OCI-LY3 (cell line): Measurements from ENCODE around the gene COIL.

Experiments used
- H2AFZ ChIP-seq: fragments of 200-600, 300-600 bp; shearing (Covaris generic); 2 replicates; pipeline ENCODE4 v1.6.0; 2014; ENCODE audit warnings: antibody characterized with exemption, low read depth, low read length
- H3K27ac ChIP-seq: fragments of 200-600, 300-600 bp; sonication (generic); 2 replicates; pipeline ENCODE4 v1.5.1; 2014; ENCODE audit warnings: mild to moderate bottlenecking, low read length, moderate library complexity, mixed read lengths
- H3K27me3 ChIP-seq: fragments of 200-600, 300-600 bp; sonication (generic); 2 replicates; pipeline ENCODE4 v1.6.1; 2014; ENCODE audit warnings: low read depth, low read length, mixed read lengths
- H3K36me3 ChIP-seq: fragments of 200-600, 300-600 bp; sonication (generic); replicated peaks from 2 replicates; pipeline ENCODE3; 2014; ENCODE audit warnings: low read depth, low read length, mixed read lengths
- H3K4me1 ChIP-seq: fragments of 300-600, 200-600 bp; sonication (generic); 2 replicates; pipeline ENCODE4 v1.6.1; 2014; ENCODE audit warnings: low read length, mixed read lengths
- H3K4me2 ChIP-seq: fragments of 200-600, 300-600 bp; sonication (generic); 2 replicates; pipeline ENCODE4 v1.6.1; 2014; ENCODE audit warnings: low read length, mixed read lengths
- H3K4me3 ChIP-seq: fragments of 300-600, 200-600 bp; sonication (generic); 2 replicates; pipeline ENCODE4 v1.5.1; 2014; ENCODE audit warnings: antibody characterized with exemption, mild to moderate bottlenecking, low read length, moderate library complexity
- H3K79me2 ChIP-seq: fragments of 300-600, 200-600 bp; shearing (Covaris generic); 2 replicates; pipeline ENCODE4 v1.6.1; 2014; ENCODE audit warnings: mild to moderate bottlenecking, low read length, mixed read lengths
- H3K9ac ChIP-seq: fragments of 300-600, 200-600 bp; shearing (Covaris generic); 2 replicates; pipeline ENCODE4 v1.6.0; 2014; ENCODE audit warnings: mild to moderate bottlenecking, low read length, moderate library complexity
- H3K9me3 ChIP-seq: fragments of 200-600, 300-600 bp; shearing (Covaris generic); 2 replicates; pipeline ENCODE4 v1.6.1; 2014; ENCODE audit warnings: low read length, mixed read lengths; ENCODE audit not compliant: insufficient read depth
- H4K20me1 ChIP-seq: fragments of 200-600, 300-600 bp; sonication (generic); 2 replicates; pipeline ENCODE4 v1.6.1; 2016; ENCODE audit warnings: low read length, mixed read lengths; ENCODE audit not compliant: insufficient read depth
- CTCF ChIP-seq: fragments of 200-600, 300-600 bp; sonication (generic); IDR thresholded peaks from 2 replicates; pipeline ENCODE4 v1.5.1; 2014; ENCODE audit warnings: antibody characterized with exemption, low read length, low read depth
- EZH2phosphoT487 ChIP-seq: fragments of 200-600 bp; shearing (Covaris generic); IDR thresholded peaks from 2 replicates; pipeline ENCODE4 v1.6.1; 2018; ENCODE audit warnings: antibody characterized with exemption, mixed run types, low read depth

Gene COIL

DNA sequence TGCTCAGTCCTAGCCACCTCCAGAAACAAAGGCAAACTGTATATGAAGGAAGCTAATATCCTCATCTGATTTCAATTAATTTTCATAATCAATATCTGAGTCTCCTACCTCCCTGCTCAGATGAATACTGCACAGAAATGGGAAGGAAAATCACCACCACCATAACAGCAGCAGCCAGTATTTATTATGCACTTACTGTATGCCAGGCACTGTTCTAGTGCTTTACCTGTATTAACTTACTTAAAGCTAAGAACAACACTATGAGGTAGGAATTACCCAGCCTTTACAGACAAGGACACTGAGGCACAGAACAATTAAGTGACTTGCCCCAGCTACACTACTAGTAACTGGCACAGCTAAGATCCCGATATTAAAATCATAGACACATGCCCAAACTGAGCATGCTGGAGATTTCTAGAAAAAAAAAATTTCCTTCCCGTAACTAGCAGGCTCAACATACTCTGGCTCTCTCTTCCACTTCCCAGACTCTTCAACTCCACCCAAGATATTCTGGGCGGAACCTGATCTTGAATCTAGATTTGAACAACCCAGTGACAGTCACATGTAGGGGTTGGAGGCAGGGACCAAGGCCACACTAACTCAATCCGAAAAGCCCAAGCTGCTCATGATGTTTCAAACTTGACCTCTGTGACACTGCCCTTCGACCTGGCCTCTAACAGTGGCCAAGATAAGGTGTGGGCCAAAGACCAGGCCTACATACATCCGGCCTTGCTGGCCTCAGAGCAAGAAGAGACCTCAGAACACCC, 50.9 kb downstream of the COIL start:
- H3K9ac ChIP-seq: no peak overlapping the region
- peaks cover 49% of the 10 kb centered on the region for H4K20me1 ChIP-seq
- H3K79me2 ChIP-seq: peaks cover 42% of the 10 kb centered on the region
- peaks cover 49% of the 10 kb centered on the region for H3K4me1 ChIP-seq
- no peak overlapping the region for H3K27ac ChIP-seq
- peaks cover 49% of the 10 kb centered on the region for H3K36me3 ChIP-seq
- no peak overlapping the region for H3K4me2 ChIP-seq
- H2AFZ ChIP-seq: no peak overlapping the region
- no peaks in the 10 kb centered on the region for H3K27me3 ChIP-seq
- TF ChIP-seq CTCF (no peak), EZH2phosphoT487 (no peak)
- H3K9me3 ChIP-seq: no peaks in the 10 kb centered on the region
- H3K4me3 ChIP-seq: no peak overlapping the region

- Histone ChIP-seq H3K4me2 (peak overlapping the region; percentile 57), H3K27me3 (no peaks in the 10 kb centered on the region), H3K27ac (peak overlapping the region; percentile 31), H3K4me3 (no peak overlapping the region), H3K79me2 (peaks cover 29% of the 10 kb centered on the region), H3K36me3 (peaks cover 65% of the 10 kb centered on the region), H3K9ac (no peak overlapping the region; the same call in 1 of the 2 replicates), H3K4me1 (peaks cover 46% of the 10 kb centered on the region), H2AFZ (no peak overlapping the region), H3K9me3 (no peaks in the 10 kb centered on the region), H4K20me1 (peaks cover 49% of the 10 kb centered on the region)
- TF ChIP-seq EZH2phosphoT487: no peak
- TF ChIP-seq CTCF: no peak
Observed at GRCh38 chr17:56908001-56908542, 52.8 kb downstream of the COIL start.

- H3K9me3 ChIP-seq: no peaks in the 10 kb centered on the region
- H3K4me3 ChIP-seq: no peak overlapping the region
- no peak overlapping the region for H3K4me2 ChIP-seq
- H3K79me2 ChIP-seq: no peaks in the 10 kb centered on the region
- H3K9ac ChIP-seq: no peak overlapping the region
- TF ChIP-seq CTCF: no peak
- no peak for TF ChIP-seq EZH2phosphoT487
- no peak overlapping the region for H3K27ac ChIP-seq
- H3K36me3 ChIP-seq: peaks cover 76% of the 10 kb centered on the region
- H4K20me1 ChIP-seq: peaks cover 34% of the 10 kb centered on the region
- H2AFZ ChIP-seq: no peak overlapping the region
- H3K27me3 ChIP-seq: no peaks in the 10 kb centered on the region
- H3K4me1 ChIP-seq: peaks cover 13% of the 10 kb centered on the region
Observed at GRCh38 chr17:56903560-56903959, 57.3 kb downstream of the COIL start.

DNA sequence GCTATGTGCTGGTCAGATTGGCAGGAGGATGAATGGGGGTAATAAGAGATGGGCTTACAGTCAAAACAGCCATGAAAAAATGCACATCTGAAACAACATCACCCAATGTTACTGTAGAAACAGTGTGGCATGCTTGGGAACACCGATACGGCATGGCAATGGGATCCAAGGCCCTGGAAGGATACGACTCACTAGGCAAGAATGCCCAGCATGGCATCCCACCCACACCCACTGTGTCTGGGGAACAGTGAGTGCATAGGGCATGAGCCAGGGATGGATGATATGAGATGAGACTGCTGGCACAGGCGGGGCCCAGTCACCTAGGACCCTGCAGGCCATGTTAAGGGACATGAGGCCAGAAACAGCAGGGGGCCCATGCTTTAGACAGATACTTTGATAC, 58.5 kb downstream of the COIL start:
- no peaks in the 10 kb centered on the region for H3K27me3 ChIP-seq
- H3K4me3 ChIP-seq: no peak overlapping the region
- H3K36me3 ChIP-seq: peaks cover 73% of the 10 kb centered on the region
- no peak overlapping the region for H3K27ac ChIP-seq
- TF ChIP-seq EZH2phosphoT487 (no peak), CTCF (no peak)
- no peaks in the 10 kb centered on the region for H3K79me2 ChIP-seq
- no peak overlapping the region for H3K9ac ChIP-seq
- peaks cover 36% of the 10 kb centered on the region for H4K20me1 ChIP-seq
- H2AFZ ChIP-seq: no peak overlapping the region
- peaks cover 12% of the 10 kb centered on the region for H3K4me1 ChIP-seq
- no peaks in the 10 kb centered on the region for H3K9me3 ChIP-seq
- no peak overlapping the region for H3K4me2 ChIP-seq
